HG03432 (cell line): ENCODE measurements around the gene KRTAP9-1.
"Not testable (repeated sequence)": the region's sequence is repeated elsewhere in the genome, so short reads cannot be mapped to it uniquely, and the experiment has no call there.

Experiments used
- ATAC-seq: cut with Tn5 transposase; IDR thresholded peaks from one replicate; pipeline ENCODE4 v1.9.1; 2021; ENCODE audit warnings: mild to moderate bottlenecking, moderate library complexity; ENCODE audit not compliant: unreplicated experiment

The KRTAP9-1 gene

DNA sequence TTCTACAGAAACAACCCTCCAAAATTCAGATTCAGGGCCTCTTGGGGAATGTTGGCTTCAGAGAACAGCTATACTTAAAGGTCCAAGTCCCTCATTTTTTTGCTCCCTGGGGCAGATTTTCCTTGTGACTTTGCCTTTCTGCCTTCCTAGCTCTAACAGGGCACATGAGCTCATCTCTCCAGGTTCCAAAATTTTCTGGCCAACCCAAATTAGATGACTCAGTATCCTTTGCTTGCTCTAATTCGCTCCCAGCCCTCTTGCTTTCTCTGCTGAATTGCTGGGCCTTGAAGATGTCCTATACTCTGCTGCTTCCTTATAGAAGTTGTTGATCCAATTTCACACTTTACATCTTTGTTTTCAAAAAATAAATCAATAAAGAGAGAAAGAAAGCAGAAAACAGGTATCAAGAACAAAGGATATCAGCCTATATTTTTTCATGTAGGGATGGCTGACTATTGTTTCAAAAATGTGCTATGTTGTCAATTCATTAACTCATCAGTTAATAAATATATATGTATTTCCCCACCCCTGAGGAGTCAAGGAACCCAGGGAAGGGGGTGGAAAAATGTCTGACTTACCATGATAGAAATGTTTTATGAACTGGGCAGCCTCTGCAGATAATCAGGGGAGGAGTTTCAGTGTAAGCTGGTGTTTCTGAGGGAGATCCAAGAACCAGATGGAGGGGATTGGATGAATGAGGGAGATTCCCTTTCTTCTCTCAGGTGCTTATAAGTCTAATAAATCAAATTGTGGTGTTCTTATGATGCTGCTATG, 10.7 kb upstream of the KRTAP9-1 start:
- no peak for ATAC-seq

DNA sequence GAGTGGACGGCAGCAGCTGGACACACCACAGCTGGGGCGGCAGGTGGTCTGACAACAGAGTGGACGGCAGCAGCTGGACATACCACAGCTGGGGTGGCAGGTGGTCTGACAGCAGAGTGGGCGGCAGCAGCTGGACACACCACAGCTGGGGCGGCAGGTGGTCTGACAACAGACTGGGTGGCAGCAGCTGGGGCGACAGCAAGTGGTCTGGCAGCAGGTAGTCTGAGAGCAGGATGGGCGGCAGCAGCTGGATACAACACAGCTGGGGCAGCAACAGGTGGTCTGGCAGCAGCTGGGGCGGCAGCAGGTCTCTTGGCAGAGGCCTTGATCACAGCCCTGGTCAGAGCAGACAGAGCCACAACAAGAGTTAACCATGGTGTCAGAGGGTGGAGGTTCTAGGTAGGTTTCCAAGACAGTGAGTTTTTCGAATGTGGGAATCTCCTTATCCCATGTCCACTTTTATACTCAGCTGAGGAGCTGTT, 5.2 kb upstream of the KRTAP9-1 start, which contains the start of gene KRTAP4-1:
Gene KRTAP4-1, minus strand, starts transcription at position 432 of the 482 bp plus-strand sequence. Its CDS starts 57 bp downstream, at position 375.
- no peak for ATAC-seq

DNA sequence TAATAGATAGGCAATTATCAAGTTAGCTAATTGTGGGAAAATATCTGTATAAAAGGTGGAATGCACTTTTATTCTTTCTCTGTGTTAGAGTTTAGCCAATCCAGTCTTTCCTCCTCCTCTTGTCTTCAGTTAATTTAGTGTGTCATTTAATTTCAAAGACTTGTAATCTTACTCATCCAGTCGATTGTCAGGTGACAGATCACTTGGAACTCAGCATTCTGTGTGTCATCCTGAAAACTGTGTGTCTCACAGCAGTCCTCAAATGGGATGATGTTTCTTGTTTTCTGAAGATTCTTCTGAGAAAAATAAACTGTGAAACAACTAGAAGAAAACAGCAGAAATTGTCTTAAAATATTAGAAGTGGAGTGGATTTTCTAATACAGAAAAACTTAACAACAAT, 4.7 kb upstream of the KRTAP9-1 start:
- ATAC-seq: no peak

DNA sequence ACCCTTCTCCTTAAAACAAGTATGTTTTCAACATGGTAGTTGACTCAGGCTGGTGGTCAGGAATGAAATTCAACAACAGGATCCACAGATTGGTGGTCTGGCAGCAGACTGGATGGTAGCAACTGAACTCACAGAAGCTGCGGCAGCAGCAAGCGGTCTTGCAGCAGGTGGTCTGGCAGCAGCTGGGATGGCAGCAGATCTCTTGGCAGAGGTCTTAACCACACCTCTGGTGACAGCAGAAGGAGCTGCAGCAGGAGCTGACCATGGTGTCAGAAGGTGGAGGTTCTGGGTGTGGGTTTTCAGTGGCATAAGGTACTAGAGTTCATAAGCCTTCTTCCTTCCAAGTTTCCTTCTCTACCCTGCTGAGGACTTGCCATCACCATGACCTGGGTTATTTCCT, 2.8 kb upstream of the KRTAP9-1 start:
- no peak for ATAC-seq

DNA sequence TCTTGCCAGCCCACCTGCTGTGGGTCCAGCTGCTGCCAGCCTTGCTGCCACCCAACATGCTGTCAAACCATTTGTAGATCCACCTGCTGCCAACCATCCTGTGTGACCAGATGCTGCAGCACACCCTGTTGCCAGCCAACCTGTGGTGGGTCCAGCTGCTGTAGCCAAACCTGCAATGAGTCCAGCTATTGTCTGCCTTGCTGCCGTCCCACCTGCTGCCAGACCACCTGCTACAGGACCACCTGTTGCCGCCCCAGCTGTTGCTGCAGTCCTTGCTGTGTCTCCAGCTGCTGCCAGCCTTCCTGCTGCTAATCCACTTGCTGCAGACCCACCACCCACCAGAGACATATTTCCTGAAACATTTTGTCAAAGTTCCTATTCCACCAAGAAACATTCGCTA, 641 bp downstream of the KRTAP9-1 start:
- ATAC-seq: no peak

DNA sequence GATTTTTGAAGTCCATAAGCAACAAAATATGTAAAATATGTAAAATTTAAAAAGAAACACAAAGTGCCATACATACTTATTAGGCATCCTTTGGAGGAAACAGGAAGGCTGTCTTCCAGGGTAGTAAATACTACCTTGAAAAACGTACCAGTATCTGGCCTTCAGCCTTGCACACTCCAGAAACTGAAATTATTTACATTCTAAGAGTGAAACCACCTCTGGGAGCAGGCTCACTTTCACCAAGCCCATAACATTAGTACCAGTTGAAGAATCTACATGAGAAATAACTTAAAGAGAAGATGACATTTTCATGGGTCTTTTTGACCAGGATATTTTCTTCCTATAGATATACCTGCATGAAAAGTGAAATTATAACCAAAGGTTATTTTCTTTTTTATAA, 6.4 kb downstream of the KRTAP9-1 start:
- no peak for ATAC-seq

DNA sequence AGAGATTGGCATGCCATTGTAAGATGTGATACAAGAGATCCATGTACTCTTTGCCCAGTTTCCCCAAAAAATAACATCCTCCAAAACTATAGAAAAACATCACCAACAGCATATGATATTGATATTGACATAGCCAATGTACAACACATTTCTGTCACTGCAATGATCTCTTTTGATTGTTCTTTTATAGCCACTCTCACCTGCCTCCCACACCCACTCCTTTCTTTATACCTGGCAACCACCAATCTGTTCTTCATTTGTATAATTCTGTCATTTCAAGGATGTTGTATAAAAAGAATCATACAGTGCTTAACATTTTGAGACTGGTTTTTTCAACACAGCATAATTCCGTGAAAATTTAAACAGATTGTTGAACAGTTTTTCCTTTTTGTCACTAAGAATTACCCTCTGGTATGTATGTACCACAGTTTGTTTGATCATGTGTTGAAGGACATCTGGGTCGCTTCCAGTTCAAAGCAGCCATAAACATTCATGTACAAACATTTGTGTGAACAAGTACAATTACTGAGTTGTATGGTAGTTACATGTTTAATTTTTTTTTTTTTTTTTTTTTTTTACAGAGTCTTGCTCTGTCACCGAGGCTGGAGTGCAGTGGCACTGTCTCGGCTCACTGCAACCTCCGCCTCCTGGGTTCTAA, 9.9 kb downstream of the KRTAP9-1 start:
- no peak for ATAC-seq

DNA sequence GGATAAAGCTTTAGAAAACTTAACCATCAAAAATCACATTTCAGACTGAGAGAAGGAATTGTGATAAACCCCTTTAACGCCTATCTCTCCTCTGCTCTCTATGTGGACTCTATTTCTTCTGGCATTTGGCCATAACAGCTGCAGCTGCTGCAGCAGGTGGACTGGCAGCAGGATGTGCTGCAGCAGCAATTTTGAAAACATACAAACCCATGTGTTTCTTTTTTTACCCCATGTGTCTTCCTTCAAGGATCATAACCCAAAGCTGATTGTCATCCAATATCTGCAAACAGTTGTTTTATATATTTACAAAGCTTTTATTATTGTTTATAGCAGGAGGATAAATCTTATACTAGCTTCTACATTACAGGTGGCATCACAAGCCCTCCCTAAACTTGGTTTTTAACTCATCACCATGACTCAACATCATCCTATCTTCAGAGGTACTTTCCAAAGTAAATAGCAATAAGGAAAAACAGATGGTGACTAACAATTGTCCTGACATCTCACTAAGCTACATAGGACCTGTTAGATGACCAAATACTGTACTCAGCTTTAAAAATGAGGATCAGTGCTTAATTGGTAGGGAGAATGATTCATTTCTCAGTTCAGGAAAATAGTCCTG, 22.3 kb downstream of the KRTAP9-1 start:
- ATAC-seq: no peak

DNA sequence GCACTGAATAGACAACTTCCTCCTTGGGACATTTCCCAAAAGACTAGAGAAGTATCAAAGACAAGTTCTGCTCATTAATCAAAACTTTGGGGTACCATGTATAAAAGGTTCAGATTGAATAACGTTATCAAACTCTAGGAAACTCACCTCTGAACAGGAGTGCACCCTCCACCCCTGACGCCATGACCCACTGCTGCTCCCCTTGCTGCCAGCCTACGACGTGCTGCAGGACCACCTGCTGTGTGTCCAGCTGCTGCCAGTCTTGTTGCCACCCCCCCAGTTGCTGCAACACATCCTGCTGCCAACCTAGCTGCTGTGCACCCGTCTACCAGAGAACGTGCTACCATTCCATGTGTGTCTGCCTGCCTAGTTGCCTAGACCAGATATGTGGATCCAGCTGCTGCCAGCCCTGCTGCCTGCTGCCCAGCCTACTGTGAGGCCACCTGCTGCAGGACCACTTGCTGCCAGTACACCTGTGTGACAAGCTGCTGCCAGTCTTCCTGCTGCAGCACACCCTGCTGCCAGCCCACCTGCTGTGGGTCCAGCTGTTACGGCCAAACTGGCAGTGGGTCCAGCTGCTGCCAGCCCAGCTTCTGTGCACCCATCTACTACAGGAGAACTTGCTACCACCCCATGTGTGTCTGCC, 23.0 kb downstream of the KRTAP9-1 start:
- ATAC-seq: no peak

DNA sequence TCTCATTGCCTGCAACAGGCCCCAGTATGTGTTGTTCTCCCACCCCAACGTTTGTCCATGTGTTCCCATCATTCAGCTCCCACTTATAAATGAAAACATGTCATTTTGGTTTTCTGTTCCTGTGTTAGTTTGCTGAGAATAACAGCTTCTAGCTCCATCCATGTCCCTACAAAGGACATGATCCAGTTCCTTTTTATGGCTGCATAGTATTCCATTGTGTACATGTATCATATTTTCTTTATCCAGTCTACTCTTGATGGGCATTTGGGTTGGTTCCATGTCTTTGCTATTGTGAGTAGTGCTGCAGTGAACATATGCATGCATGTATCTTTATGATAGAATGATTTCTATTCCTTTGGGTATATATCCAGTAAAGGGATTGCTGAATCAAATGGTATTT, 26.0 kb downstream of the KRTAP9-1 start:
- ATAC-seq: no peak

DNA sequence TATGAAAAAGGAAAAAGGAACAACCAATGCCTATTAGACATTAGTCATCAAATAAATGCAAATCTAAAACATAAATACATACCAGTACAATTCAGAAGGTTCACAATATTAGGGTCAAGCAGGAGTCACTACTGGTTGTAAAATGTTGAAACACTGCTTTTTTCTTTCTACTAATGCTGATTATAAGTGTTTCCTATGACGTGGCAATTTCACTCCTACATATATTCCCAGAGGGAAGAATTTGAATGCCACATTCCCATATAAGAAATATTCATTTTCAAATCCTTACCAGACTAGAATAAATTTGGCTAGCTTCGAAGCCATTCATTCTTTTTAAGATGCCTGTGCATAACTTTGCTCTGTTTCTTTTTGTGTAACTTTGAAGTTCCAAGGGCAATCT, 34.1 kb downstream of the KRTAP9-1 start:
- no peak for ATAC-seq

DNA sequence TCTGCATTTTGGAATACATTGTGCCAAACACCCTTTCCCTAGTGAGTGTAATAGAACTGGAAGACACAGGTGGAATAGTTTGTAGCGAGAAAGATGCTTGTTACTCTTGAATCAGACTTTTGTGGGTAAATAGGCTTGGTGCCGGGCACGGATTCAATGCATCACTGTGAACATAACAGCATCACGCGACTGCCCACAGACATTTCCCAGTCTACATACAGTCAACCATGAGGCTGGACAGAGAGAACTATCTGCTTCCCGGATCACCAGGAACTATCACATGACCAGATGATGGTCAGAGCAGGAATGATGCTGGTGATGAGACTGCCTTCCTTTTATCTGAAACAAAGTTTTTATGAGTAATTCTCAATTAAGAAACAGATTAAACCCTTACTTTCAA, 36.4 kb downstream of the KRTAP9-1 start:
- ATAC-seq: no peak

DNA sequence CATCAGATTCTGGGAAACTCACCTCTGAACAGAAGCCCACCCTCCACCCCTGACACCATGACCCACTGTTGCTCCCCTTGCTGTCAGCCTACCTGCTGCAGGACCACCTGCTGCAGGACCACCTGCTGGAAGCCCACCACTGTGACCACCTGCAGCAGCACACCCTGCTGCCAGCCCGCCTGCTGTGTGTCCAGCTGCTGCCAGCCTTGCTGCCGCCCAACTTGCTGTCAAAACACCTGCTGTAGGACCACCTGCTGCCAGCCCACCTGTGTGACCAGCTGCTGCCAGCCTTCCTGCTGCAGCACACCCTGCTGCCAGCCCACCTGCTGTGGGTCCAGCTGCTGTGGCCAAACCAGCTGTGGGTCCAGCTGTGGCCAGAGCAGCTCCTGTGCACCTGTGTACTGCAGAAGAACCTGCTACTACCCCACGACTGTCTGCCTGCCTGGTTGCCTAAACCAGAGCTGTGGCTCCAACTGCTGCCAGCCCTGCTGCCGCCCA, 37.0 kb downstream of the KRTAP9-1 start, which contains the start of gene KRTAP9-2:
Gene KRTAP9-2, plus strand, starts transcription at position 51 of the 498 bp plus-strand sequence. Its CDS starts 7 bp downstream, at position 58.
- not testable (repeated sequence) for ATAC-seq

DNA sequence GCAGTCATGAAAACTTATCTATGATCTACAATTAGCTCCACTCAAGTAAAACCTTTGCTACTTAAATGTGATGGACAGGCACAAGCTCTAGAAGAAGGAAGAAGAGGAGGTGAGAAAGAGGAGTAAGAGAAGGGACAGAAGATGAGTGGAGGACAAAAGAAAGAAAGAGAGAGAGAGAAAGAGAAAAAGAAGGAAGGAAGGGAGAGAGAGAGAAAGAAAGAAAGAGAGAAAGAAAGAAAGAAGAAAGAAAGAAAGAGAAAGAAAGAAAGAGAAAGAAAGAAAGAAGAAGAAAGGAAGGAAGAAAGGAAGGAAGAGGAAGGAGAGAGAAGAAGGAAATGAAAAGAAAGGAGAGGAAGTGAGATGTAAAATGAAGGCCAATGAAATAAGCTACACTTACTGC, 40.4 kb downstream of the KRTAP9-1 start:
- no peak for ATAC-seq

DNA sequence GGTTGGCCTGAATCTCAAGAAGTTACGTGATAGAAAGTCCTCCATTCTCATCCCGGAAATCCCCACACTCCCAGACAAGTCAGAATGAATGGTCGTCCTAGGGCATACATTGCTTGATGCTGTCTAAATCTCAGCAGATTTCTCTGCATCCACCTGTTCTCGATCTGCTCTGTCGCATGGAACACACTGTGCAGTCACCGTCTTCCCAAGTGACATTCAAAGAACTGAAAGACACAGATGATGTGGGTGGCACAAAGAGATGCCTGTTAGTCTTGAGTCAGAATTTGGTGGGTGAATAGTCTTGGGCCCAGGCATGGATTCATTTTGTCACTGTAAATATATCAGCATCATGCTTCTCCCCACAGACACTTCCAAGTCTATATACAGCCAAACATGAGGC, 42.0 kb downstream of the KRTAP9-1 start:
- ATAC-seq: no peak

DNA sequence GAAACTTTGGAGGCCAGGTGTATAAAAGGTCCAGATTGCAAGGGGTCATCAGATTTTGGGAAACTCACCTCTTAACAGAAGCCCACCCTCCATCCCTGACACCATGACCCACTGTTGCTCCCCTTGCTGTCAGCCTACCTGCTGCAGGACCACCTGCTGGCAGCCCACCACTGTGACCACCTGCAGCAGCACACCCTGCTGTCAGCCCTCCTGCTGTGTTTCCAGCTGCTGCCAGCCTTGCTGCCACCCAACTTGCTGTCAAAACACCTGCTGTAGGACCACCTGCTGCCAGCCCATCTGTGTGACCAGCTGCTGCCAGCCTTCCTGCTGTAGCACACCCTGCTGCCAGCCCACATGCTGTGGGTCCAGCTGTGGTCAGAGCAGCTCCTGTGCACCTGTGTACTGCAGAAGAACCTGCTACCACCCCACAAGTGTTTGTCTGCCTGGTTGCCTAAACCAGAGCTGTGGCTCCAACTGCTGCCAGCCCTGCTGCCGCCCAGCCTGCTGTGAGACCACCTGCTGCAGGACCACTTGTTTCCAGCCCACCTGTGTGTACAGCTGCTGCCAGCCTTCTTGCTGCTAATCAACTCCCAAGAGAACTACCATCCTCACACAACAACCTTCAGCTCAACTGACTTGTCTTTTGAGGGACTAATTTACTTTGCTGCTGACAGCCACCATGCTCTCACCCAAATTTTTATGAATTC, 42.9 kb downstream of the KRTAP9-1 start, which contains the start of gene KRTAP9-3:
Gene KRTAP9-3, plus strand, starts transcription at position 51 of the 707 bp plus-strand sequence. Its CDS starts 53 bp downstream, at position 104.
- ATAC-seq: not testable (repeated sequence)

DNA sequence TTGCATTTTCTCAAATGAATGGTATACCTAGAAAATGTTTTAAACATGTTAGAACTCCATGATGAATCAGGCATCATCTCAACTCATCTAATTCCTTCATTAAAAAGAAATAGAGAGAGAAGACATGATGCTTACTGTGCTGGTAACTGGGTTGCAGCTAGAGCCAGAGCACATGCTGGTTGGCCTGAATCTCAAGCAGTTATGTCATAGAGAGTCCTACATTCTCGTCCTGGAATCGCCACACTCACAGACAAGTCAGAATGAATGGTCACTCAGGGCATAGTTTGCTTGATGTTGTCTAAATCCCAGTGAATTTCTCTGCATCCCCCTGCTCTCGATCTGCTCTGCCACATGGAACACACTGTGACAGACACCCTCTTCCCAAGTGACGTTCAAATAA, 47.4 kb downstream of the KRTAP9-1 start:
- ATAC-seq: not testable (repeated sequence)

DNA sequence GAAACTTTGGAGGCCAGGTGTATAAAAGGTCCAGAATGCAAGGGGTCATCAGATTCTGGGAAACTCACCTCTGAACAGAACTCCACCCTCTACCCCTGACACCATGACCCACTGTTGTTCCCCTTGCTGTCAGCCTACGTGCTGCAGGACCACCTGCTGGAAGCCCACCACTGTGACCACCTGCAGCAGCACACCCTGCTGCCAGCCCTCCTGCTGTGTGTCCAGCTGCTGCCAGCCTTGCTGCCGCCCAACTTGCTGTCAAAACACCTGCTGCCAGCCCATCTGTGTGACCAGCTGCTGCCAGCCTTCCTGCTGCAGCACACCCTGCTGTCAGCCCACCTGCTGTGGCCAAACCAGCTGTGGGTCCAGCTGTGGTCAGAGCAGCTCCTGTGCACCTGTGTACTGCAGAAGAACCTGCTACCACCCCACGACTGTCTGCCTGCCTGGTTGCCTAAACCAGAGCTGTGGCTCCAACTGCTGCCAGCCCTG, 48.3 kb downstream of the KRTAP9-1 start, which contains the start of gene KRTAP9-8:
Gene KRTAP9-8, plus strand, starts transcription at position 51 of the 489 bp plus-strand sequence. Its CDS starts 53 bp downstream, at position 104.
- not testable (repeated sequence) for ATAC-seq
